C1 segment of cervical spinal cord (tissue), 14 donors: ENCODE data around the gene GIMAP1.
A peak's percentile ranks its signal among the peaks of the same experiment; 100 is the strongest.

Experiments used
- DNase-seq, 14 donors: peaks; one replicate each; lab custom pipeline; 2025; lab: John Stamatoyannopoulos, UW

Gene GIMAP1

GRCh38 chr7:150722431-150722931 lies 6.1 kb downstream of the GIMAP1 start:
- peak in 4 of 14 donors; percentile 8 to 14 (median 12) for DNase-seq

- no peak for DNase-seq
These were observed 7.1 kb downstream of the GIMAP1 start for GRCh38 chr7:150723467-150723866.

GRCh38 chr7:150727381-150727780 lies 11.0 kb downstream of the GIMAP1 start:
- no peak for DNase-seq

- no peak for DNase-seq
These were observed 11.6 kb downstream of the GIMAP1 start for GRCh38 chr7:150728011-150728410.

GRCh38 chr7:150728609-150729008 lies 12.2 kb downstream of the GIMAP1 start:
- DNase-seq, result no peak

GRCh38 chr7:150731916-150732315 lies 15.5 kb downstream of the GIMAP1 start:
- no peak for DNase-seq

GRCh38 chr7:150732786-150733481 lies 16.5 kb downstream of the GIMAP1 start:
- no peak for DNase-seq

- no peak for DNase-seq
These were observed 17.2 kb downstream of the GIMAP1 start for GRCh38 chr7:150733482-150734095.

GRCh38 chr7:150734254-150734653 lies 17.8 kb downstream of the GIMAP1 start:
- no peak for DNase-seq

- DNase-seq, result no peak
These were observed 19.4 kb downstream of the GIMAP1 start for GRCh38 chr7:150735596-150736358.

- DNase-seq, result no peak
These were observed 20.5 kb downstream of the GIMAP1 start for GRCh38 chr7:150736864-150737263.

- DNase-seq, result peak in 2 of 14 donors; percentile 33 to 41
These were observed 21.0 kb downstream of the GIMAP1 start, which contains the start of gene GIMAP5 for GRCh38 chr7:150737265-150738055. Gene GIMAP5, plus strand, starts transcription at chr7:150737418. Its CDS starts 3,467 bp downstream, at chr7:150740885.

- DNase-seq, result no peak
These were observed 21.7 kb downstream of the GIMAP1 start for GRCh38 chr7:150738092-150738491.

- DNase-seq, result no peak
These were observed 22.2 kb downstream of the GIMAP1 start for GRCh38 chr7:150738591-150739001.

GRCh38 chr7:150739033-150739432 lies 22.6 kb downstream of the GIMAP1 start:
- no peak for DNase-seq

GRCh38 chr7:150740053-150740452 lies 23.6 kb downstream of the GIMAP1 start:
- no peak for DNase-seq

GRCh38 chr7:150742286-150742968 lies 26.0 kb downstream of the GIMAP1 start:
- DNase-seq, result no peak

GRCh38 chr7:150744041-150744656 lies 27.7 kb downstream of the GIMAP1 start:
- DNase-seq, result no peak

GRCh38 chr7:150745086-150745485 lies 28.7 kb downstream of the GIMAP1 start:
- no peak for DNase-seq

- DNase-seq, result no peak
These were observed 29.5 kb downstream of the GIMAP1 start for GRCh38 chr7:150745876-150746275.
